Adrenal gland (tissue), 12 donors: ENCODE data around the gene LGALS9C. TPM values are rescaled to one million over a fixed set of nuclear protein-coding genes. Genes with fewer than 3 reads are reported as not detected.
"Not testable (repeated sequence)": the region's sequence is repeated elsewhere in the genome, so short reads cannot be mapped to it uniquely, and the experiment has no call there.

ENCODE experiments used
- DNase-seq, 7 donors: peaks; one replicate each; pipeline ENCODE4 v3.0.0-alpha.2; 2019 to 2020
- H3K27ac ChIP-seq, 5 donors: fragments of 200-600 bp; sonication (generic) in 4 of 5; 1 replicate in 3 of 5; 2 replicates in 2 of 5; pipeline versions ENCODE4 v1.5.1 to v1.8.0; 2016 to 2020; ENCODE audit warnings: mild to moderate bottlenecking in 1 of 5
- H3K27me3 ChIP-seq: fragments of 200-600 bp; 2 replicates; pipeline ENCODE4 v1.8.0; 2021
- H3K36me3 ChIP-seq, 2 donors: fragments of 200-600 bp; replicated peaks in 1 of 2; 1 replicate in 1 of 2; 2 replicates in 1 of 2; pipeline versions ENCODE4 v1.5.1 to v1.8.0; 2018 to 2022
- H3K4me1 ChIP-seq, 2 donors: fragments of 200-600 bp; replicated peaks in 1 of 2; 1 replicate in 1 of 2; 2 replicates in 1 of 2; pipeline versions ENCODE4 v1.5.1 to v1.8.0; 2018 to 2021
- H3K4me3 ChIP-seq, 4 donors: fragments of 200-600 bp; sonication (generic) in 3 of 4; one replicate each; pipeline ENCODE4 v1.5.1; 2016 to 2018
- H3K9me3 ChIP-seq, 3 donors: fragments of 200-600 bp; sonication (generic) in 1 of 3; replicated peaks in 1 of 3; 1 replicate in 2 of 3; 2 replicates in 1 of 3; pipeline versions ENCODE4 v1.5.1 to v1.8.0; 2016 to 2021
- WGBS, 4 donors: extraction: QIAGEN DNeasy Blood & Tissue Kit in 2 of 4; methylation state at CpG; one replicate each; pipeline versions ENCODE4 v1.1.5 to v1.1.7; 2013 to 2017; 5-methylcytosine and 5-hydroxymethylcytosine counted together
- intact Hi-C, 2 donors: fragments of 100-400 bp; cut with DNase I; formaldehyde crosslinking; loops; one replicate each; pipeline versions ENCODE4 v1.14.1 to v1.15.0; 2022 to 2023
- polyA plus RNA-seq, 3 donors: library from polyadenylated mRNA; stranded (reverse); fragments of 200-250 nt in 2 of 3; fragments of 350-450 nt in 1 of 3; fragmentation: Illumina TruSeq in 1 of 3; extraction: RNeasy Lipid Tissue Mini Kit (QIAGEN cat#74804) in 1 of 3; gene quantifications; one replicate each; pipeline ENCODE4 v1.2.3, GENCODE V29; 2013 to 2014
- small RNA-seq, 2 donors: library from RNA; depleted of rRNA; stranded (forward); fragments of <200 nt; gene quantifications; one replicate each; pipeline ENCODE3, GENCODE V24; 2016
- total RNA-seq, 9 donors: library from RNA; depleted of rRNA in 4 of 9; stranded (reverse); fragments of >200 nt in 4 of 9; fragments of 120-200 nt in 1 of 9; fragmentation: NEBNext Ultra II Directional in 1 of 9; extraction: Animal tissue kit (Norgen Biotek cat#: 25700) in 1 of 9; gene quantifications; one replicate each; pipeline versions ENCODE4 v1.1.0 to v1.2.4, GENCODE V29; 2013 to 2023
- donor health status: healthy with polysubstance abuse.
- donor health status: Bipolar disorder and iron deficiency.
- donor health status: DM: yes; HTN: yes; CAD: no.
- donor health status: DM: no; HTN: no; CAD: no.
- donor health status: DM: no; HTN: no; CAD: no.
- donor health status: DM: yes; HTN: yes; CAD: no.

LGALS9C gene
- total and polyA plus RNA-seq, 12 donors, result 0.15 to 0.81 (median 0.33) TPM; not detected in 8

GRCh38 chr17:18526168-18526800 lies 49.7 kb downstream of the LGALS9C start:
- 76 to 92% (median 81%) methylated on average over 3 to 9 of the region's 12 CpGs for WGBS, 4 donors
- intact Hi-C loops, H3K27ac ChIP-seq, H3K4me1 ChIP-seq, H3K9me3 ChIP-seq, H3K4me3 ChIP-seq, H3K36me3 ChIP-seq, DNase-seq, H3K27me3 ChIP-seq: not testable (repeated sequence)

- intact Hi-C loops, H3K9me3 ChIP-seq, DNase-seq, H3K27me3 ChIP-seq, H3K4me1 ChIP-seq, H3K36me3 ChIP-seq, H3K27ac ChIP-seq, H3K4me3 ChIP-seq: not testable (repeated sequence)
- WGBS, 4 donors, result 64 to 79% (median 76%) methylated on average over 5 to 8 of the region's 8 CpGs; no CpG with 5 or more reads in 1 of the 4 donors
Observed at GRCh38 chr17:18527354-18527753, 50.8 kb downstream of the LGALS9C start.

- H3K9me3 ChIP-seq, H3K27ac ChIP-seq, H3K36me3 ChIP-seq, H3K4me1 ChIP-seq, H3K27me3 ChIP-seq, DNase-seq, intact Hi-C loops, H3K4me3 ChIP-seq: not testable (repeated sequence)
- 89 to 100% (median 95%) methylated on average over 1 to 2 of the region's 6 CpGs for WGBS, 4 donors
Observed at GRCh38 chr17:18528435-18528834, 51.8 kb downstream of the LGALS9C start.

- WGBS, 4 donors, result 67 to 86% (median 82%) methylated on average over 2 to 4 of the region's 4 CpGs
- H3K27me3 ChIP-seq, intact Hi-C loops: not testable (repeated sequence)
Observed at GRCh38 chr17:18528899-18529500, 52.4 kb downstream of the LGALS9C start.

GRCh38 chr17:18530405-18530804 lies 53.8 kb downstream of the LGALS9C start:
- H3K4me3 ChIP-seq, H3K9me3 ChIP-seq, H3K27me3 ChIP-seq, intact Hi-C loops, H3K36me3 ChIP-seq, H3K27ac ChIP-seq, DNase-seq, H3K4me1 ChIP-seq: not testable (repeated sequence)

More at GRCh38 chr17:18528899-18529500, 52.4 kb downstream of the LGALS9C start:
- H3K4me3 ChIP-seq, DNase-seq, H3K4me1 ChIP-seq, H3K27ac ChIP-seq, H3K36me3 ChIP-seq, H3K9me3 ChIP-seq: not testable (repeated sequence)

GRCh38 chr17:18542234-18542633 lies 65.6 kb downstream of the LGALS9C start:
- H3K9me3 ChIP-seq, H3K36me3 ChIP-seq, DNase-seq, H3K27me3 ChIP-seq, H3K27ac ChIP-seq, H3K4me1 ChIP-seq, intact Hi-C loops, H3K4me3 ChIP-seq: not testable (repeated sequence)
- 51 to 84% (median 61%) methylated on average over 2 to 4 of the region's 5 CpGs for WGBS, 4 donors

GRCh38 chr17:18542907-18543306 lies 66.3 kb downstream of the LGALS9C start:
- DNase-seq, H3K27ac ChIP-seq, H3K9me3 ChIP-seq, H3K4me3 ChIP-seq, H3K36me3 ChIP-seq, H3K27me3 ChIP-seq, intact Hi-C loops, H3K4me1 ChIP-seq: not testable (repeated sequence)
- 69 to 94% (median 81%) methylated on average over 3 to 4 of the region's 5 CpGs for WGBS, 4 donors

Small RNA genes lying within 50 kb of the gene (small RNA-seq; reads per million reads assigned to genes)
- gene AL353997.1, result 0 reads per million in 2 donors
- 0 reads per million in 2 donors for gene AL353997.4

Other genes with a start within 250 kb of the LGALS9C start
- gene FLII, start 218.1 kb upstream of the LGALS9C start, total RNA-seq, result 100 to 1,000 TPM; 150 to 331 (median 295) TPM
- 100 to 1,000 TPM; 276 to 652 (median 461) TPM for gene FLII, start 218.1 kb upstream of the LGALS9C start, polyA plus RNA-seq
- gene MIEF2, start 216.1 kb upstream of the LGALS9C start, total RNA-seq, result 10 to 100 TPM; 16.4 to 46.6 (median 27.9) TPM
- 10 to 100 TPM in 1 of 3 donors, 1 to 10 TPM in 2; 4.1 to 10.7 (median 9.5) TPM for gene MIEF2, start 216.1 kb upstream of the LGALS9C start, polyA plus RNA-seq
- 10 to 100 TPM; 20.4 to 59.6 (median 31.3) TPM for gene TOP3A, start 161.8 kb upstream of the LGALS9C start, total RNA-seq
- gene TOP3A, start 161.8 kb upstream of the LGALS9C start, polyA plus RNA-seq, result 10 to 100 TPM; 17.8 to 33.0 (median 19.2) TPM
- 10 to 100 TPM; 11.4 to 21.4 (median 17.8) TPM for gene SMCR8, start 161.5 kb upstream of the LGALS9C start, total RNA-seq
- gene SMCR8, start 161.5 kb upstream of the LGALS9C start, polyA plus RNA-seq, result 10 to 100 TPM in 1 of 3 donors, 1 to 10 TPM in 2; 1.7 to 13.8 (median 4.6) TPM
- 10 to 100 TPM in 8 of 9 donors, 1 to 10 TPM in 1; 8.9 to 43.8 (median 19.6) TPM for gene SHMT1, start 113.2 kb upstream of the LGALS9C start, total RNA-seq
- gene SHMT1, start 113.2 kb upstream of the LGALS9C start, polyA plus RNA-seq, result 10 to 100 TPM in 2 of 3 donors, 1 to 10 TPM in 1; 6.8 to 13.2 (median 10.1) TPM
- gene EVPLL, start 99.0 kb upstream of the LGALS9C start, total RNA-seq, result not detected
- gene EVPLL, start 99.0 kb upstream of the LGALS9C start, polyA plus RNA-seq, result under 1 TPM in 1 of 3 donors, not detected in 2; 0.47 TPM
- gene TBC1D28, start 167.6 kb downstream of the LGALS9C start, total RNA-seq, result not detected
- gene TBC1D28, start 167.6 kb downstream of the LGALS9C start, polyA plus RNA-seq, result not detected
- 1 to 10 TPM in 8 of 9 donors, under 1 TPM in 1; 0.85 to 6.3 (median 3.5) TPM for gene FOXO3B, start 205.5 kb downstream of the LGALS9C start, total RNA-seq
- 1 to 10 TPM in 1 of 3 donors, under 1 TPM in 2; 0.57 to 1.0 (median 0.97) TPM for gene FOXO3B, start 205.5 kb downstream of the LGALS9C start, polyA plus RNA-seq